Measurements from ENCODE around the gene PARM1. TPM values are rescaled to one million over a fixed set of nuclear protein-coding genes. Genes with fewer than 3 reads are reported as not detected.

Gene PARM1
- polyA plus RNA-seq, 1 of the 3 experiments (the other 2 are of a cell fraction) = not detected

DNA sequence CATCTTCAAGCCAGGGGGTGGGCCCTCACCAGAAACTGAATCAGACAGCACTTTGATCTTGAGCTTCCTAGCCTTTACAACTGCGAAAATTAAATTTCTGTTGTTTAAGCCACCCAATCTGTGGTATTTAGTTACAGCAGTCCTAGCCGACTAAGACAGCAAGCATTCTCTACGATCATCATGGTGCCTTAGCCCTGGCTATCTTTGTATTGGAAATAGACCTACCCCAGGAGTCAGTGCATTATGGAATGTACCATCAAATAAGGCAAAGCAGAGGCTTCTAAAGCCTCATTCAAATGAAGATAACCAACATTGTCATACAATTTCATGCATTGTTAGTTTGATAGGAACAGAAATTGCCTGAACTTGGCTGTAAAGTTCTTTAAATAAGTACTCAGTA is 75.0 kb downstream of the PARM1 start:
- Histone ChIP-seq H3K36me3 (replicated peaks in 1 of 2; ENCODE audit: control insufficient read depth in 1 of 2, insufficient read depth in 2 of 2, low read length in 1 of 2) (no peaks in the 10 kb centered on the region), H3K9ac (no peak overlapping the region), H4K20me1 (ENCODE audit: insufficient read depth) (no peaks in the 10 kb centered on the region), H3K4me2 (no peak overlapping the region), H3K9me2 (no peaks in the 10 kb centered on the region), H2AFZ (ENCODE audit: low read depth) (no peak overlapping the region), H3K79me2 (ENCODE audit: insufficient read depth) (no peaks in the 10 kb centered on the region), H3K27ac (ENCODE audit: low read depth in 2 of 2, low read length in 1 of 2) (no peak overlapping the region), H3K27me3 (ENCODE audit: insufficient read depth) (no peaks in the 10 kb centered on the region), H3K4me3 (ENCODE audit: low read depth in 2 of 2, low read length in 1 of 2) (no peak overlapping the region), H3K4me1 (ENCODE audit: control insufficient read depth in 1 of 2, insufficient read depth in 2 of 2, low read depth in 1 of 2, low read length in 1 of 2) (no peaks in the 10 kb centered on the region), H3F3A (replicated peaks; ENCODE audit: insufficient read depth) (no peaks in the 10 kb centered on the region), H3K9me3 (no peaks in the 10 kb centered on the region)
- POLR2A ChIA-PET = no interaction called here
- TF ChIP-seq FOXM1 (IDR thresholded peaks at IDR 0.05; ENCODE audit: low read depth) = no peak
- no peak for TF ChIP-seq YY1 (IDR thresholded peaks at IDR 0.05; ENCODE audit: low read depth)
- TF ChIP-seq RFX5 (IDR thresholded peaks at IDR 0.05; ENCODE audit: low read length) = no peak
- TF ChIP-seq TEAD4 (IDR thresholded peaks at IDR 0.05; ENCODE audit: borderline replicate concordance, insufficient read depth) = no peak
- TF ChIP-seq JUND (IDR thresholded peaks at IDR 0.05) = no peak
- TF ChIP-seq MEF2A (IDR thresholded peaks at IDR 0.05; ENCODE audit: borderline replicate concordance, low read depth) = no peak
- TF ChIP-seq, protein P1, sequence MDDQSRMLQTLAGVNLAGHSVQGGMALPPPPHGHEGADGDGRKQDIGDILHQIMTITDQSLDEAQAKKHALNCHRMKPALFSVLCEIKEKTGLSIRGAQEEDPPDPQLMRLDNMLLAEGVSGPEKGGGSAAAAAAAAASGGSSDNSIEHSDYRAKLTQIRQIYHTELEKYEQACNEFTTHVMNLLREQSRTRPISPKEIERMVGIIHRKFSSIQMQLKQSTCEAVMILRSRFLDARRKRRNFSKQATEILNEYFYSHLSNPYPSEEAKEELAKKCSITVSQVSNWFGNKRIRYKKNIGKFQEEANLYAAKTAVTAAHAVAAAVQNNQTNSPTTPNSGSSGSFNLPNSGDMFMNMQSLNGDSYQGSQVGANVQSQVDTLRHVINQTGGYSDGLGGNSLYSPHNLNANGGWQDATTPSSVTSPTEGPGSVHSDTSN (IDR thresholded peaks at IDR 0.05) = no peak
- TF ChIP-seq RAD21 (IDR thresholded peaks at IDR 0.05; ENCODE audit: low read length) = no peak
- no peak for TF ChIP-seq SMC3 (IDR thresholded peaks at IDR 0.05; ENCODE audit: low read depth, low read length)
- TF ChIP-seq FOSL2 (IDR thresholded peaks at IDR 0.05; ENCODE audit: borderline replicate concordance, low read depth) = no peak
- WGBS (ENCODE audit: low lambda C conversion rate) = 14% methylated on average over 3 of the region's 3 CpGs
- no peak for DNase-seq
- CTCF ChIA-PET = no interaction called here

DNA sequence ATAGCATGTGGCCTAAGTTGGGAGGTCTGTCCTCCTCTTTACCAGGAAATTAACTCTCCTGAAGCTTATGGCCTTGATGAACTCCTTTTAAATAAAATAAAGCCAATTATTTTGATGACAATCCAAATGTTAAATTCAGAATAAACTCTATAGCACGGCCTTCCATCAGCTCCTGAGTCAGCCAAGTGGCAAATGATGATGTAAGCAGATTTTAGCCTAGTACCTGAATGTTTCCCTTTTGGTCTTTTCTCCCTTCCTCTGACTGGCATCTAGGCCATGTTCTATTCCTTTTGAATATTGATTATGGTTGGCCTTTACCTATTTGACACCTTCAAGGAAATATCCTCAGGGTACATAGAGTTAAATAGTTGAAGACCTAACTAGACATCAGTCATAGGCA is 76.2 kb downstream of the PARM1 start:
- TF ChIP-seq EZH2phosphoT487 (IDR thresholded peaks at IDR 0.05; ENCODE audit: borderline replicate concordance, low read depth) (no peak), MXI1 (IDR thresholded peaks at IDR 0.05; ENCODE audit: low read depth, low read length) (no peak), TAF1 (IDR thresholded peaks at IDR 0.05; ENCODE audit: borderline replicate concordance, low read depth, low read length) (no peak), CHD2 (IDR thresholded peaks at IDR 0.05; ENCODE audit: low read length, partially characterized antibody) (no peak), FOSL2 (IDR thresholded peaks at IDR 0.05; ENCODE audit: borderline replicate concordance, low read depth) (no peak)
- TF ChIP-seq, protein P2, sequence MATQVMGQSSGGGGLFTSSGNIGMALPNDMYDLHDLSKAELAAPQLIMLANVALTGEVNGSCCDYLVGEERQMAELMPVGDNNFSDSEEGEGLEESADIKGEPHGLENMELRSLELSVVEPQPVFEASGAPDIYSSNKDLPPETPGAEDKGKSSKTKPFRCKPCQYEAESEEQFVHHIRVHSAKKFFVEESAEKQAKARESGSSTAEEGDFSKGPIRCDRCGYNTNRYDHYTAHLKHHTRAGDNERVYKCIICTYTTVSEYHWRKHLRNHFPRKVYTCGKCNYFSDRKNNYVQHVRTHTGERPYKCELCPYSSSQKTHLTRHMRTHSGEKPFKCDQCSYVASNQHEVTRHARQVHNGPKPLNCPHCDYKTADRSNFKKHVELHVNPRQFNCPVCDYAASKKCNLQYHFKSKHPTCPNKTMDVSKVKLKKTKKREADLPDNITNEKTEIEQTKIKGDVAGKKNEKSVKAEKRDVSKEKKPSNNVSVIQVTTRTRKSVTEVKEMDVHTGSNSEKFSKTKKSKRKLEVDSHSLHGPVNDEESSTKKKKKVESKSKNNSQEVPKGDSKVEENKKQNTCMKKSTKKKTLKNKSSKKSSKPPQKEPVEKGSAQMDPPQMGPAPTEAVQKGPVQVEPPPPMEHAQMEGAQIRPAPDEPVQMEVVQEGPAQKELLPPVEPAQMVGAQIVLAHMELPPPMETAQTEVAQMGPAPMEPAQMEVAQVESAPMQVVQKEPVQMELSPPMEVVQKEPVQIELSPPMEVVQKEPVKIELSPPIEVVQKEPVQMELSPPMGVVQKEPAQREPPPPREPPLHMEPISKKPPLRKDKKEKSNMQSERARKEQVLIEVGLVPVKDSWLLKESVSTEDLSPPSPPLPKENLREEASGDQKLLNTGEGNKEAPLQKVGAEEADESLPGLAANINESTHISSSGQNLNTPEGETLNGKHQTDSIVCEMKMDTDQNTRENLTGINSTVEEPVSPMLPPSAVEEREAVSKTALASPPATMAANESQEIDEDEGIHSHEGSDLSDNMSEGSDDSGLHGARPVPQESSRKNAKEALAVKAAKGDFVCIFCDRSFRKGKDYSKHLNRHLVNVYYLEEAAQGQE (IDR thresholded peaks at IDR 0.05; ENCODE audit: low read depth, low read length) = no peak
- Histone ChIP-seq H3K79me2 (ENCODE audit: insufficient read depth) (no peaks in the 10 kb centered on the region), H3K9me3 (no peaks in the 10 kb centered on the region), H3K9ac (no peak overlapping the region), H3K4me3 (ENCODE audit: low read depth in 2 of 2, low read length in 1 of 2) (no peak overlapping the region), H3K4me1 (ENCODE audit: control insufficient read depth in 1 of 2, insufficient read depth in 2 of 2, low read depth in 1 of 2, low read length in 1 of 2) (no peaks in the 10 kb centered on the region), H3K4me2 (no peak overlapping the region), H3K27ac (ENCODE audit: low read depth in 2 of 2, low read length in 1 of 2) (no peak overlapping the region), H4K20me1 (ENCODE audit: insufficient read depth) (no peaks in the 10 kb centered on the region), H2AFZ (ENCODE audit: low read depth) (no peak overlapping the region), H3K36me3 (replicated peaks in 1 of 2; ENCODE audit: control insufficient read depth in 1 of 2, insufficient read depth in 2 of 2, low read length in 1 of 2) (no peaks in the 10 kb centered on the region), H3K9me2 (no peaks in the 10 kb centered on the region), H3K27me3 (ENCODE audit: insufficient read depth) (no peaks in the 10 kb centered on the region), H3F3A (replicated peaks; ENCODE audit: insufficient read depth) (no peaks in the 10 kb centered on the region)
- DNase-seq = no peak
- WGBS (ENCODE audit: low lambda C conversion rate) = 0% methylated on average over 1 of the region's 1 CpG
- CTCF ChIA-PET = no interaction called here
- POLR2A ChIA-PET = no interaction called here
